GM12865 (cell line): ENCODE data around the gene DCAF12.
A peak's percentile ranks its signal among the peaks of the same experiment; 100 is the strongest.
"Not testable (repeated sequence)": the region's sequence is repeated elsewhere in the genome, so short reads cannot be mapped to it uniquely, and the experiment has no call there.

Source experiments
- DNase-seq: peaks from one replicate; pipeline ENCODE4 v3.0.0; 2010; ENCODE audit warnings: low read depth
- H3K4me3 ChIP-seq: 2 replicates; pipeline ENCODE4 v1.5.1; 2011; ENCODE audit warnings: mild to moderate bottlenecking, low read depth, low read length, control low read depth
- CTCF ChIP-seq: IDR thresholded peaks from 2 replicates; pipeline ENCODE4 v1.5.1; 2011; ENCODE audit warnings: low read length, control low read depth, low read depth, inconsistent platforms; ENCODE audit not compliant: insufficient read depth; ENCODE audit errors: missing control alignments

Gene DCAF12

GRCh38 chr9:34140853-34141252 lies 14.4 kb upstream of the DCAF12 start:
- no peak for TF ChIP-seq CTCF
- no peak overlapping the region for H3K4me3 ChIP-seq
- DNase-seq, result no peak

- TF ChIP-seq CTCF, result peak; percentile 20
- peak; percentile 31 for DNase-seq
- H3K4me3 ChIP-seq, result no peak overlapping the region
Observed at GRCh38 chr9:34139477-34140146, 13.1 kb upstream of the DCAF12 start.

GRCh38 chr9:34138644-34139043 lies 12.1 kb upstream of the DCAF12 start:
- H3K4me3 ChIP-seq, DNase-seq: not testable (repeated sequence)

- DNase-seq, result no peak
- no peak overlapping the region for H3K4me3 ChIP-seq
- no peak for TF ChIP-seq CTCF
Observed at GRCh38 chr9:34134521-34134920, 8.0 kb upstream of the DCAF12 start.

GRCh38 chr9:34133436-34133949 lies 7.0 kb upstream of the DCAF12 start:
- TF ChIP-seq CTCF, result no peak
- H3K4me3 ChIP-seq, result no peak overlapping the region
- no peak for DNase-seq

- peak; percentile 14 for DNase-seq
- no peak overlapping the region for H3K4me3 ChIP-seq
- TF ChIP-seq CTCF, result no peak
Observed at GRCh38 chr9:34131571-34131970, 5.1 kb upstream of the DCAF12 start.

- no peak for TF ChIP-seq CTCF
- H3K4me3 ChIP-seq, result peak overlapping the region; percentile 85
- DNase-seq, result peak; percentile 12
Observed at GRCh38 chr9:34127035-34127948, 794 bp upstream of the DCAF12 start.
